WERI-Rb-1 (cell line): ENCODE data around the gene CCDC57.
"Not testable (repeated sequence)": the region's sequence is repeated elsewhere in the genome, so short reads cannot be mapped to it uniquely, and the experiment has no call there.

ENCODE experiments used
- DNase-seq: peaks from one replicate; pipeline ENCODE4 v3.0.0-alpha.2; 2020
- H3K27ac ChIP-seq: fragments of 250-450 bp; sonication (Bioruptor Pico); 2 replicates; pipeline ENCODE4 v1.5.1; 2020; ENCODE audit warnings: mild to moderate bottlenecking, moderate library complexity
- H3K27me3 ChIP-seq: fragments of 250-450 bp; sonication (Bioruptor Pico); 2 replicates; pipeline ENCODE4 v1.5.1; 2021; ENCODE audit warnings: mild to moderate bottlenecking, low read depth, moderate library complexity; ENCODE audit not compliant: insufficient read depth, severe bottlenecking
- H3K36me3 ChIP-seq: fragments of 250-450 bp; sonication (Bioruptor Pico); 2 replicates; pipeline ENCODE4 v1.5.1; 2020; ENCODE audit warnings: mild to moderate bottlenecking, moderate library complexity
- H3K4me3 ChIP-seq: 2 replicates; pipeline ENCODE4 v1.5.1; 2011; ENCODE audit warnings: low read depth, mild to moderate bottlenecking, control low read depth, low read length
- H3K9me3 ChIP-seq: fragments of 250-450 bp; sonication (Bioruptor Pico); 2 replicates; pipeline ENCODE4 v1.5.1; 2021; ENCODE audit warnings: mild to moderate bottlenecking, moderate library complexity; ENCODE audit not compliant: severe bottlenecking
- CTCF ChIP-seq: IDR thresholded peaks from 2 replicates; pipeline ENCODE4 v1.5.1; 2011; ENCODE audit warnings: low read depth, mild to moderate bottlenecking, control low read depth, inconsistent platforms, low read length

Gene CCDC57

GRCh38 chr17:82256242-82256885 is 43.7 kb upstream of the CCDC57 start:
- no peak for DNase-seq
- Histone ChIP-seq H3K27me3 (no peaks in the 10 kb centered on the region), H3K9me3 (peaks cover 3% of the 10 kb centered on the region), H3K36me3 (peaks cover 71% of the 10 kb centered on the region), H3K4me3 (no peak overlapping the region), H3K27ac (no peak overlapping the region)
- no peak for TF ChIP-seq CTCF

- DNase-seq: no peak
- Histone ChIP-seq H3K9me3 (peaks cover 3% of the 10 kb centered on the region), H3K27ac (no peak overlapping the region), H3K36me3 (peaks cover 73% of the 10 kb centered on the region), H3K27me3 (no peaks in the 10 kb centered on the region), H3K4me3 (no peak overlapping the region)
- no peak for TF ChIP-seq CTCF
Measured at GRCh38 chr17:82255402-82255972, 42.8 kb upstream of the CCDC57 start.

- not testable (repeated sequence) for DNase-seq, H3K4me3 ChIP-seq, H3K27me3 ChIP-seq, H3K9me3 ChIP-seq, H3K27ac ChIP-seq
- peaks cover 80% of the 10 kb centered on the region for H3K36me3 ChIP-seq
Measured at GRCh38 chr17:82254746-82255145, 42.1 kb upstream of the CCDC57 start.

- H3K9me3 ChIP-seq, H3K27me3 ChIP-seq, DNase-seq, H3K27ac ChIP-seq, H3K4me3 ChIP-seq: not testable (repeated sequence)
- peaks cover 80% of the 10 kb centered on the region for H3K36me3 ChIP-seq
Measured at GRCh38 chr17:82254096-82254495, 41.5 kb upstream of the CCDC57 start.

- DNase-seq: no peak
- H3K27ac ChIP-seq: no peak overlapping the region
- TF ChIP-seq CTCF: no peak
- H3K9me3 ChIP-seq: peaks cover 3% of the 10 kb centered on the region
- no peaks in the 10 kb centered on the region for H3K27me3 ChIP-seq
- peaks cover 80% of the 10 kb centered on the region for H3K36me3 ChIP-seq
- no peak overlapping the region for H3K4me3 ChIP-seq
Measured at GRCh38 chr17:82253179-82253544, 40.5 kb upstream of the CCDC57 start.

- H3K4me3 ChIP-seq: no peak overlapping the region
- DNase-seq: no peak
- peaks cover 3% of the 10 kb centered on the region for H3K9me3 ChIP-seq
- TF ChIP-seq CTCF: no peak
- no peak overlapping the region for H3K27ac ChIP-seq
- H3K36me3 ChIP-seq: peaks cover 84% of the 10 kb centered on the region
- H3K27me3 ChIP-seq: no peaks in the 10 kb centered on the region
Measured at GRCh38 chr17:82252511-82253178, 40.0 kb upstream of the CCDC57 start.
